Vagina (tissue), 2 donors: Measurements from ENCODE around the gene EXOC5. TPM values are rescaled to one million over a fixed set of nuclear protein-coding genes. Genes with fewer than 3 reads are reported as not detected.
"Not testable (repeated sequence)": the region's sequence is repeated elsewhere in the genome, so short reads cannot be mapped to it uniquely, and the experiment has no call there.

ENCODE experiments used
- DNase-seq, 2 donors: peaks; one replicate each; pipeline ENCODE4 v3.0.0-alpha.2; 2017; ENCODE audit errors: extremely low spot score in 2 of 2
- H3K27ac ChIP-seq: fragments of 200-600 bp; sonication (generic); one replicate; pipeline ENCODE4 v1.5.1; 2019
- H3K27me3 ChIP-seq: fragments of 200-600 bp; sonication (generic); one replicate; pipeline ENCODE4 v1.5.1; 2019
- H3K36me3 ChIP-seq, 2 donors: fragments of 200-600 bp; sonication (generic); one replicate each; pipeline ENCODE4 v1.5.1; 2017 to 2019
- H3K4me1 ChIP-seq: fragments of 200-600 bp; sonication (generic); one replicate; pipeline ENCODE4 v1.5.1; 2019
- H3K4me3 ChIP-seq, 2 donors: fragments of 200-600 bp; sonication (generic); 1 replicate in 1 of 2; 2 replicates in 1 of 2; pipeline ENCODE4 v1.5.1; 2016 to 2019
- H3K9me3 ChIP-seq: fragments of 200-600 bp; sonication (generic); one replicate; pipeline ENCODE4 v1.5.1; 2019
- POLR2A ChIP-seq, 2 donors: fragments of 450-650 bp; IDR thresholded peaks; one replicate each; pipeline ENCODE4 v1.6.1; 2017; ENCODE audit warnings: antibody characterized with exemption in 2 of 2, mild to moderate bottlenecking in 2 of 2, moderate library complexity in 2 of 2
- POLR2AphosphoS5 ChIP-seq, 2 donors: sonication (generic); formaldehyde crosslinking; IDR thresholded peaks; one replicate each; pipeline ENCODE4 v1.9.0; 2017; ENCODE audit warnings: antibody characterized with exemption in 2 of 2, mild to moderate bottlenecking in 2 of 2, low read depth in 1 of 2; ENCODE audit not compliant: insufficient read depth in 1 of 2
- intact Hi-C: fragments of 100-400 bp; cut with DNase I; formaldehyde crosslinking; loops from one replicate; pipeline ENCODE4 v1.15.1; 2023
- total RNA-seq: library from RNA; depleted of rRNA; stranded (reverse); fragments of >200 nt; gene quantifications from one replicate; pipeline ENCODE4 v1.2.3, GENCODE V29; 2016
- TF ChIP-seq, protein P1 (sequence below), 3 experiments: fragments of 450-650 bp in 2 of 3; fragments of 200-600 bp in 1 of 3; sonication (generic) in 1 of 3; IDR thresholded peaks; one replicate each; pipeline ENCODE4 v1.5.1; 2017 to 2019; ENCODE audit warnings: antibody characterized with exemption in 3 of 3, mild to moderate bottlenecking in 2 of 3, moderate library complexity in 2 of 3

Gene EXOC5
- total RNA-seq, 1 donor from 2014 or later, result 33.9 TPM

DNA sequence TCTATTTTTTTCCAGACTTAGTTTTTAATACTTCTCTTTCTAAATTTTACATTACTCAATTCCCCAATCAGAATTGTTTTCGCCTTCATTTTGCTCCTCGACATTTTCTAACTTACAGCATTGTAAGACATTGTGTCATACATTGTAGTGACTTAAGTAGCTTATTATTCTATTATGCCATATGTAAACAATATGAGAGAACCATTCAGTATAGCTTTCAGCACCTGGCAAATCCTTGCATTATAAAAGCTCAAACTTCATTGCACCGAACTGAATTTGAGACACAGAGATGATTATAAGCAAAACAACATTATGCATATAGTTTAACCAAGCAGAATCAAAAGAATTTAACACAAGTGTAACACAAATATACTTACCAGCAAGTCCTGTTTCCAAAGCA, 46.8 kb downstream of the EXOC5 start:
- intact Hi-C loops, result no loop called here

DNA sequence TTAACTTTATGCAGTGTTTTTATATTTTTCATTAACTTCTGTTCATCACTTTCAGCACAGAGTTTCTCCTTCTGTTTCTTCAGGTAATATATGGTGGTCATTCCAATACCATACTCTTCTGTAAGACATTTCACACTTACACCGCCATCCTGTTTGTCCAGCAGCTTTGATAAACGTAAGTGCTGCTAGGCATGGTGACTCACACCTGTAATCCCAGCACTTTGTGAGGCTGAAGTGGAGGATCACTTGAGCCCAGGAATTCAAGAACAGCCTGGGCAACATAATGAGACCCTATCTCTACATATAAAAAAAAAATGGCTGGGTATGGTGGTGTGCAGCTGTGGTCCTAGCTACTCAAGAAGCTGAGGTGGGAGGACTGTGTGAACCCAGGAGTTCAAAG, 55.8 kb downstream of the EXOC5 start:
- intact Hi-C loops, result no loop called here
- Histone ChIP-seq H3K36me3 (peaks cover 0 to 30% of the 10 kb centered on the region in 2 donors), H3K9me3 (no peaks in the 10 kb centered on the region), H3K27me3 (no peaks in the 10 kb centered on the region), H3K27ac (no peak overlapping the region), H3K4me1 (no peaks in the 10 kb centered on the region), H3K4me3 (no peak overlapping the region)
- no peak for TF ChIP-seq POLR2AphosphoS5 (IDR thresholded peaks at IDR 0.05; ENCODE audit: insufficient read depth in 1 of 2, low read depth in 1 of 2)
- TF ChIP-seq, protein P1, sequence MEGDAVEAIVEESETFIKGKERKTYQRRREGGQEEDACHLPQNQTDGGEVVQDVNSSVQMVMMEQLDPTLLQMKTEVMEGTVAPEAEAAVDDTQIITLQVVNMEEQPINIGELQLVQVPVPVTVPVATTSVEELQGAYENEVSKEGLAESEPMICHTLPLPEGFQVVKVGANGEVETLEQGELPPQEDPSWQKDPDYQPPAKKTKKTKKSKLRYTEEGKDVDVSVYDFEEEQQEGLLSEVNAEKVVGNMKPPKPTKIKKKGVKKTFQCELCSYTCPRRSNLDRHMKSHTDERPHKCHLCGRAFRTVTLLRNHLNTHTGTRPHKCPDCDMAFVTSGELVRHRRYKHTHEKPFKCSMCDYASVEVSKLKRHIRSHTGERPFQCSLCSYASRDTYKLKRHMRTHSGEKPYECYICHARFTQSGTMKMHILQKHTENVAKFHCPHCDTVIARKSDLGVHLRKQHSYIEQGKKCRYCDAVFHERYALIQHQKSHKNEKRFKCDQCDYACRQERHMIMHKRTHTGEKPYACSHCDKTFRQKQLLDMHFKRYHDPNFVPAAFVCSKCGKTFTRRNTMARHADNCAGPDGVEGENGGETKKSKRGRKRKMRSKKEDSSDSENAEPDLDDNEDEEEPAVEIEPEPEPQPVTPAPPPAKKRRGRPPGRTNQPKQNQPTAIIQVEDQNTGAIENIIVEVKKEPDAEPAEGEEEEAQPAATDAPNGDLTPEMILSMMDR (IDR thresholded peaks at IDR 0.05), result no peak
- no peak for TF ChIP-seq POLR2A (IDR thresholded peaks at IDR 0.05)
- DNase-seq, result no peak

More for the DNA sequence above, 46.8 kb downstream of the EXOC5 start:
- Histone ChIP-seq H3K9me3 (no peaks in the 10 kb centered on the region), H3K27ac (no peak overlapping the region), H3K4me1 (no peaks in the 10 kb centered on the region), H3K27me3 (no peaks in the 10 kb centered on the region), H3K36me3 (peaks cover 0 to 21% of the 10 kb centered on the region in 2 donors), H3K4me3 (no peak overlapping the region)
- no peak for DNase-seq
- TF ChIP-seq, protein P1 (IDR thresholded peaks at IDR 0.05), result no peak
- TF ChIP-seq POLR2A (IDR thresholded peaks at IDR 0.05), result no peak
- TF ChIP-seq POLR2AphosphoS5 (IDR thresholded peaks at IDR 0.05; ENCODE audit: insufficient read depth in 1 of 2, low read depth in 1 of 2), result no peak

DNA sequence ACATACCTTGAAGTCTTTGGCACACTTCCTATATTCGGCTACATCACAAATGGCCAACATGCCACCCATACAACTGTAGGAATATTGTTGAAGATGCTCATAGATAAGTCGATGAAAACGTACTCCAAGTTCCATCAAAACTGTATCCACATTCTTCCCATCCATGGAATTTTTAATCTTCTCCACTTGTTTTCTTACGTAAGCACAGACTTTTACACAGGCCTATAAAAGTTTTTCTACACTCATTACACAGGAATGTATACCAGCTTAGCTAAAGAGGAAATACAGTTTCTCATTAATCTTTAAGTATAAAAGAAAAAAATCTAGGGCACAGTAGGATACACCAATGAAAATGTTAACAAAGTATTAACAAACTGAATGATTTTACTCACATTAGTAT, 59.1 kb downstream of the EXOC5 start:
- H3K27me3 ChIP-seq, result no peaks in the 10 kb centered on the region
- H3K36me3 ChIP-seq, result peaks cover 0 to 20% of the 10 kb centered on the region in 2 donors
- H3K4me3 ChIP-seq, result no peak overlapping the region
- H3K9me3 ChIP-seq, result no peaks in the 10 kb centered on the region
- no peaks in the 10 kb centered on the region for H3K4me1 ChIP-seq
- TF ChIP-seq, protein P1 (IDR thresholded peaks at IDR 0.05), result no peak
- TF ChIP-seq POLR2AphosphoS5 (IDR thresholded peaks at IDR 0.05; ENCODE audit: insufficient read depth in 1 of 2, low read depth in 1 of 2) (no peak), POLR2A (IDR thresholded peaks at IDR 0.05) (no peak)
- no peak for DNase-seq
- intact Hi-C loops, result no loop called here
- no peak overlapping the region for H3K27ac ChIP-seq

DNA sequence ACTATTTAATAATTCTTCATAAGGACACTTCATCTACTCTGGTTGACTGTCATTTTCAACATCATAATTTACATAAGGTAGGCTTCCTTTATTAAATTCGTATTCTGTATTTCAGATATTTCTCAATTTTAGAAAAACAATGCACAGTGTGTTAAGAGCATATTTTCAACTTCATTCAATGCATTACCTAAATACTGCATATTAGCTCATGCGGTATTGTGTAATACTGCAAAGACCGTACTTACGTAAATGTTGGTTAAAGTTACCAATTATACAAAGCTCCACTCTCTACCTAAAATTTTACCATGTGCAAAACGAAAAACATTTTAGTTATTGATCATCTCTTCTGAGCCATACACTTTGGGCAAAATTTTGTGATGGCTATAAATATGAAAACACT, 62.8 kb downstream of the EXOC5 start:
- H3K27ac ChIP-seq, result no peak overlapping the region
- TF ChIP-seq POLR2A (IDR thresholded peaks at IDR 0.05) (no peak), POLR2AphosphoS5 (IDR thresholded peaks at IDR 0.05; ENCODE audit: insufficient read depth in 1 of 2, low read depth in 1 of 2) (no peak)
- TF ChIP-seq, protein P1 (IDR thresholded peaks at IDR 0.05), result no peak
- intact Hi-C loops, result no loop called here

DNA sequence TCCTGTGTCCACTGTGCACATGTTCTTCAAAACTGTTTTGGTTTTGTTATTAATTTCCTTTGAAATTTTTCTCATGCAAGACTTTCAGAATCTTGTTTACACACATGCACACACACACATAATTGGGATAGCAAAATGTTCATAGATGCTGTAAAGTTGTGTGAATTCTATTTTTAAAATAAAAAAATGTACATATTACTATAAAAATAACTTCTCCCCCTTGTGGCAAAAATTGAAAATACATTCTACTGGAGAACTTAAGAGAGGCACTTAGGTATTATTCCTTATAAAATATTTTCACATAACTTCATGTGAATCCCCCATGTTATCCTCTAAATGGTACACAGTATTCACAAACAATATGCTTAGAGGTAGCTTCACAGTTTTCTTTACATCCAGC, 66.0 kb downstream of the EXOC5 start:
- H3K36me3 ChIP-seq, H3K27ac ChIP-seq, H3K27me3 ChIP-seq, H3K4me1 ChIP-seq, H3K9me3 ChIP-seq, intact Hi-C loops, DNase-seq, H3K4me3 ChIP-seq: not testable (repeated sequence)
- TF ChIP-seq, protein P1 (IDR thresholded peaks at IDR 0.05), result peak in 1 of 3 experiments; percentile 13

More for the DNA sequence above, 62.8 kb downstream of the EXOC5 start:
- no peaks in the 10 kb centered on the region for H3K9me3 ChIP-seq
- H3K27me3 ChIP-seq, result no peaks in the 10 kb centered on the region
- no peaks in the 10 kb centered on the region for H3K4me1 ChIP-seq
- peaks cover 0 to 5% of the 10 kb centered on the region in 2 donors for H3K36me3 ChIP-seq
- H3K4me3 ChIP-seq, result no peak overlapping the region
- no peak for DNase-seq
